KMS-11 (cell line): ENCODE data around the gene CALCB.

Experiments
- H2AFZ ChIP-seq: fragments of 200-600 bp; sonication (generic); 2 replicates; pipeline ENCODE4 v1.6.1; 2016; ENCODE audit warnings: antibody characterized with exemption, mixed run types, low read depth
- H3K27ac ChIP-seq: fragments of 200-600 bp; sonication (generic); 2 replicates; pipeline ENCODE4 v1.6.1; 2016; ENCODE audit warnings: mild to moderate bottlenecking, mixed run types
- H3K27me3 ChIP-seq: fragments of 200-600 bp; sonication (generic); 2 replicates; pipeline ENCODE4 v1.6.1; 2017; ENCODE audit warnings: mild to moderate bottlenecking, low read depth, mixed run types, moderate library complexity; ENCODE audit not compliant: insufficient read depth
- H3K36me3 ChIP-seq: fragments of 200-600 bp; sonication (generic); 2 replicates; pipeline ENCODE4 v1.6.1; 2017; ENCODE audit warnings: mild to moderate bottlenecking, mixed run types; ENCODE audit not compliant: insufficient read depth
- H3K4me1 ChIP-seq: fragments of 200-600 bp; sonication (generic); 2 replicates; pipeline ENCODE4 v1.6.1; 2016; ENCODE audit warnings: mild to moderate bottlenecking, low read depth, mixed run types; ENCODE audit not compliant: poor library complexity, severe bottlenecking
- H3K4me2 ChIP-seq: fragments of 200-600 bp; sonication (generic); 2 replicates; pipeline ENCODE4 v1.7.0; 2016; ENCODE audit warnings: mild to moderate bottlenecking, mixed run types
- H3K4me3 ChIP-seq: fragments of 200-600 bp; sonication (generic); IDR thresholded peaks from 2 replicates; pipeline ENCODE4 v1.6.1; 2017; ENCODE audit warnings: low read depth, low read length, mixed read lengths; ENCODE audit not compliant: insufficient read depth
- H3K79me2 ChIP-seq: fragments of 200-600 bp; sonication (generic); 2 replicates; pipeline ENCODE4 v1.6.1; 2016; ENCODE audit warnings: low read depth, mixed run types; ENCODE audit not compliant: insufficient read depth
- H3K9ac ChIP-seq: fragments of 200-600 bp; sonication (generic); 2 replicates; pipeline ENCODE4 v1.6.1; 2016; ENCODE audit warnings: mild to moderate bottlenecking, mixed run types
- H4K20me1 ChIP-seq: fragments of 200-600 bp; sonication (generic); 2 replicates; pipeline ENCODE4 v1.6.1; 2016; ENCODE audit warnings: mild to moderate bottlenecking, mixed run types; ENCODE audit not compliant: insufficient read depth
- TF ChIP-seq, protein P1 (sequence below): fragments of 200-600 bp; sonication (generic); conservative IDR thresholded peaks from 2 replicates; pipeline ENCODE4 v1.6.1; 2017; ENCODE audit warnings: low read depth, mild to moderate bottlenecking, antibody characterized with exemption, low read length, moderate library complexity, mixed read lengths

The CALCB gene

DNA sequence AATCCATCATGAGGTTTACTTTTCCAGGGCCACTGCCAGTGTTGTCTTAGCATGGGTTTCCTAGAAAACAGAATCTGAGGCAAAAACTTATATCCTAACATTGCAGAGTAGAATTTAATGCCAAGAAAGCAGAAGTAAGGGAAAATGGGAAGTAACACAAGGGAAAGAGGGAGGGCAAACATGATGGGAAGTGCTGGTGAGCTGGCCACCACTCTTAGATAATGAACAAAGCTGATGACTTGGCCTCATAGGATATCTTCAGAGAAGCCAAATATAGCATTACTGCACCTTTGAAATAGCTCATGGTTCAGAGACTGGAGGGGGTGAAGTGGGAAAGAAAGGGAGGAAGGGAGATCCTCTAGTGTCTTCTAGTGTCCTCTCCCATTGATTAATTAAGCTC is 24.8 kb upstream of the CALCB start:
- H3K27ac ChIP-seq: no peak overlapping the region
- H3K27me3 ChIP-seq: no peaks in the 10 kb centered on the region
- no peaks in the 10 kb centered on the region for H3K4me1 ChIP-seq
- H3K79me2 ChIP-seq: no peaks in the 10 kb centered on the region
- H3K9ac ChIP-seq: no peak overlapping the region
- H2AFZ ChIP-seq: no peak overlapping the region
- TF ChIP-seq, protein P1, sequence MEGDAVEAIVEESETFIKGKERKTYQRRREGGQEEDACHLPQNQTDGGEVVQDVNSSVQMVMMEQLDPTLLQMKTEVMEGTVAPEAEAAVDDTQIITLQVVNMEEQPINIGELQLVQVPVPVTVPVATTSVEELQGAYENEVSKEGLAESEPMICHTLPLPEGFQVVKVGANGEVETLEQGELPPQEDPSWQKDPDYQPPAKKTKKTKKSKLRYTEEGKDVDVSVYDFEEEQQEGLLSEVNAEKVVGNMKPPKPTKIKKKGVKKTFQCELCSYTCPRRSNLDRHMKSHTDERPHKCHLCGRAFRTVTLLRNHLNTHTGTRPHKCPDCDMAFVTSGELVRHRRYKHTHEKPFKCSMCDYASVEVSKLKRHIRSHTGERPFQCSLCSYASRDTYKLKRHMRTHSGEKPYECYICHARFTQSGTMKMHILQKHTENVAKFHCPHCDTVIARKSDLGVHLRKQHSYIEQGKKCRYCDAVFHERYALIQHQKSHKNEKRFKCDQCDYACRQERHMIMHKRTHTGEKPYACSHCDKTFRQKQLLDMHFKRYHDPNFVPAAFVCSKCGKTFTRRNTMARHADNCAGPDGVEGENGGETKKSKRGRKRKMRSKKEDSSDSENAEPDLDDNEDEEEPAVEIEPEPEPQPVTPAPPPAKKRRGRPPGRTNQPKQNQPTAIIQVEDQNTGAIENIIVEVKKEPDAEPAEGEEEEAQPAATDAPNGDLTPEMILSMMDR: no peak
- no peak overlapping the region for H3K4me2 ChIP-seq
- no peaks in the 10 kb centered on the region for H3K36me3 ChIP-seq
- no peaks in the 10 kb centered on the region for H4K20me1 ChIP-seq
- no peak overlapping the region for H3K4me3 ChIP-seq

DNA sequence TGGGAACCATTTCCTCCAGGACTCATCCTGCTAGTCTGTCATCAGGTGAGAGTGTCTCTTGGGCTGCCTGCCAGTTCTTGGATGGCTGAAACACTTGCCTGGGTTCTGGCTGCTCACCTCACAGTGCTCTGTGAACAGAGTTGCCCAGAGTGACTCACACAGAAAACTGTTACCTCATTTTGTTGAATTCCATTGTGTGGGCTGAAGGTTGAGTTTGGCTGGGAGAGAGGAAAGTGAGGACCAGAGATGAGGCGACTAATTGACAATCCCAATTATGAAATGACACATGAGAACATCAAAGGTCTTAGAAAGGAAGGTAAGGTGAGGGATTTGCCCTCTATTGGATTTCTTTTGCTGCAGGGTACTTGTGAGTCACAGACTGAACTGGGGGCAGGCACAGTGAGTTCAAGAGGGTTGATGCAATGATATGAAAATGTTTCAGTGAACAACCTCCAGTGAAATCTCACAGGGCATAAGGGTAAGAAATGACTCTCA is 20.2 kb upstream of the CALCB start:
- H3K4me3 ChIP-seq: no peak overlapping the region
- H3K36me3 ChIP-seq: no peaks in the 10 kb centered on the region
- H3K27me3 ChIP-seq: no peaks in the 10 kb centered on the region
- TF ChIP-seq, protein P1: no peak
- H3K79me2 ChIP-seq: no peaks in the 10 kb centered on the region
- no peak overlapping the region for H3K27ac ChIP-seq
- H3K4me1 ChIP-seq: no peaks in the 10 kb centered on the region
- H3K4me2 ChIP-seq: no peak overlapping the region
- H3K9ac ChIP-seq: no peak overlapping the region
- H4K20me1 ChIP-seq: no peaks in the 10 kb centered on the region
- no peak overlapping the region for H2AFZ ChIP-seq

DNA sequence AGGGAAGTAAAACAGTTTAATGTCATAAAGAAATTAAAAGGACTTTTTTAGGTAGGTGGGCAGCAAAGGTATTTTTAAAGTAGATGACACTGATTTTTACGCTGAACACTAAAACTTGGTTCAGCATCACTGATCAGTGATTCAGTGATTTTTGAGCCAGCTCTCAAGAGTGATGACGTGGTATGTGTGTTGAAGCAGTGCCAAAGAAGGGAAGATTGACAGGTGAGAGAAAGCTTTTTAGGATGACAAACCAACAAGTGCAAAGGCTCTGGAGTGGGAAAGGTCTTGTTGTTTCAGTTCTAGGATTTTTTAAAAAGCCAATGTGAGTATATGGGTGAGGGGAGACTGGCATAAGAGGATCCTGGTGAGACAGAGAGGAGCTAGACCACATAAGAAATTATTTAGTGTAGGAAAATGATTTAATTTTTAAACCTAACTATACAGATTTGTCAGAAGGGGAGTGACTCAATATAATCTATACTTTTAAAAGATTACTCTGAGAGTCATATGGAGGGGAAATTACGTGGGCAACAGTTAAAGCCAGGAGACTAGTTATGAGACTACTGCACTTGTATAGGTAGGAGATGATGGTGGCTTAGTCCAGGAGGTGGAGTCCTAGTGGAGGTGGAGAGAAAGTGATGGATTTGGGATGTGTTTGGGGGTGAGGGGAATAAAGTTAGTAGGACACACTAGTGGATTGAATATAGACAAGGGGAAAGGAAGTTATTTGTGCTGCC is 17.6 kb upstream of the CALCB start:
- TF ChIP-seq, protein P1: no peak
- H3K27me3 ChIP-seq: no peaks in the 10 kb centered on the region

DNA sequence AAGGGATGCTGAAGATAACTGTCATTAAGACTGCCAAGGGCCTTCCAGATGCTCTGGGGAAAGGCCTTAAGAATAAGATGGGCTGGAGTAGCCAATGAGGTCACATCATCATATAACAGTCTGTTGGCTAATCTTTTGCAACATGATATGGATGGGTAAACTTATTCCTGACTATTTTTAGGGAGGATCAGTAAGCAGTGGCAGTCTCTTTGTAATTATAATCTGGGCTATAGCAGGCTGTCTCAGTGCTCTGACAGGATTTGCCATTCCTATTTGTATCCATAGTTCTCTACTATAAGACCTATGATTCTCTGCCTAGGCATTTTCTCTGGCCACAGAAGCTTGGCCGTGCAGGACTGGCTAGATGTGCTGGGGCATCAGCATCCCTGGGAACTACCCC is 16.1 kb upstream of the CALCB start:
- Histone ChIP-seq H3K9ac (no peak overlapping the region), H3K27me3 (no peaks in the 10 kb centered on the region), H3K4me3 (no peak overlapping the region), H4K20me1 (no peaks in the 10 kb centered on the region), H2AFZ (no peak overlapping the region), H3K4me1 (no peaks in the 10 kb centered on the region), H3K36me3 (no peaks in the 10 kb centered on the region), H3K4me2 (no peak overlapping the region), H3K79me2 (no peaks in the 10 kb centered on the region), H3K27ac (no peak overlapping the region)
- TF ChIP-seq, protein P1: no peak

More for the DNA sequence above, 17.6 kb upstream of the CALCB start:
- Histone ChIP-seq H4K20me1 (no peaks in the 10 kb centered on the region), H3K4me3 (no peak overlapping the region), H3K4me1 (no peaks in the 10 kb centered on the region), H3K27ac (no peak overlapping the region), H3K9ac (no peak overlapping the region), H3K4me2 (no peak overlapping the region), H3K36me3 (no peaks in the 10 kb centered on the region), H2AFZ (no peak overlapping the region), H3K79me2 (no peaks in the 10 kb centered on the region)
